Measurements from ENCODE around the gene C16orf78.
"Not testable (repeated sequence)": the region's sequence is repeated elsewhere in the genome, so short reads cannot be mapped to it uniquely, and the experiment has no call there.

The C16orf78 gene

DNA sequence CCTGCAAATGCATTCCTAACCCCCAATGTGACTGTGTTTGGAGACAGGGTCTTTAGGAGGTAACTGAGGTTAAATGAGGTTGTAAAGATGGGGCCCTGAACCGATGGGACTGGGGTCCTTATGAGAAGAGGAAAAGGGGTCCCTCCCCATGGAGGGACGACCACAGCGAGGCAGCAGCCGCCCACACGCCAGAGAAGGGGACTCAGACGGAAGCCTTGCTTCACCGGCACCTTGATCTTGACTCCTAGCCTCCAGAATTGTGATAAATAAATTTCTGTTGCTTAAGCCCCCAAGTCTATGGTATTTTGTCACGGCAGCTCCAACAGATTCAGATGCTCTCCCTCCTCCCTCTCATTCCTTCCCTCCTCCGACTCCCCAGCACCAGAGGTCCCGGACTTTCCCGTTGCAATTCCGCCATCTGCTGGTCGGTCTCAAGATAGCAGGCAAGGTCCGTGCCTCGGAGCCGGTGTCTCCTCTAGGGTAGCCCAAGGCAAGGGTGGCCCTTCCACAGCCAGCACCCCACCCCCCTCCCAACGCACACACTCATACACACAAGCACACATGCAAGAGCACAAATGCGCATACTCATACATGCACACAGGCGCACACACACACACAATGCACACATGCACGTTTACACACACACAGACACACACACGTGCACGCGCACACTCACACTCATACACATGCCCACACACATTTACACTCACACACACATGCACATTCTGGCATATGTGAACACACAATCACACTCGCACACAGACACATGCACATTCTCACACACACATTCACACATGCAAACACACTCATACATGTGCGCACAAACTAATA, 23.1 kb upstream of the C16orf78 start:
- DNase-seq = peak; percentile 34

DNA sequence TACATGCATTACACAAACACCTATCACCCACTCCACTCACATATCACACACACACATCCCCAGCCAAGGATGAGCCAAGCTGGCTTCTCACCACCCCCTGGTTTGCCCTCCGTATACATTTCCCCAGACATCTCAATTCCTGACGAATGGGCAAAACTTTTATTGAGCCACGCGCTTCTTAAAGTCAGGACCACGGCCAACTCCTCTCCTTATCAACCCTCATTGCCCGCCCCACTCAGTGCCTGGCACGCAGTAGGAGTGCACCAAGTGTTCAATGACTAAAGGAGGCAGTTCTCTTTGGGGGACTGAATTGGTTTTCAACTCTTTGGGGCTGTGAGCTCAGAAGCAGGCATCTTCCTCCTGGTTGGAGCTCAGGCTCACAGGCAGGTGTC, 22.5 kb upstream of the C16orf78 start:
- DNase-seq = no peak

DNA sequence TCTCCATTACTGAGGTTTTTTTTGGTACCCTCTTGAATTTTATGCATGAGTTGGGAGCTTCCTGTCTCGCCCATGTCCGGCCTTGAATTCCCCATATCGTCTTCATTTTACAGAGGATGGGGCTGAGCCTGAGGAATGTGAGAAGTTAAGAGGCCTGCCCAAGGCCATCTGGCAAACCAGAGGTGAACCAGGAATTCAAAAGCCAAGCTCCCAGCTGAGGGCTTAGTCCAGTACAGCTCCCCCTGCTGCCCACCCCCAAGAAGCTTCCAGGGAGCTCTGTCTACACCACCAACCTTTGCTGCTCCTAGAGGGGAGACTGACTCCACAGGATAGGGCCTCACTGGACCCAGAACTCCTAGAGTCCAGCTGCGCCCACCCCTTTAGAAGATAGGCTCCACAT, 20.7 kb upstream of the C16orf78 start:
- no peak for DNase-seq

DNA sequence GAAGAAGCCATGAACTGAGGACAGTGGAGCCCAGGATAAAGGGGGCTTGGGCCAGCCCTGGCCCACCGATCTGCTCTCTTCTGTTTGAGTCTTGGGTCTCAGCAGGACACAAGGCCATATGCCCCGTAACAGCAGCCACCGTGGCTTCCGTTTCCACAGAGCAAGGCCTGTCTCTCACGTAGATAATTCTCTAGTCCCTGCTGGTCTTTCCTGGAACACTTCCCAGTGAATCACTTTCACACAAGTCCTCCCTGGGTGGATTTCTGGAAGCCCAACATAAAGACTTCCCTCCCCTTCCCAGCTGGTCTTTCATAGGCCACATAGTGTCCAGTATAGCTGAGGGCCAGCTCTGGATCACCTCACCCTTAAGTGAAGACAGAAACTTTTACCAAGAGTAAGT, 19.9 kb upstream of the C16orf78 start:
- DNase-seq = no peak

DNA sequence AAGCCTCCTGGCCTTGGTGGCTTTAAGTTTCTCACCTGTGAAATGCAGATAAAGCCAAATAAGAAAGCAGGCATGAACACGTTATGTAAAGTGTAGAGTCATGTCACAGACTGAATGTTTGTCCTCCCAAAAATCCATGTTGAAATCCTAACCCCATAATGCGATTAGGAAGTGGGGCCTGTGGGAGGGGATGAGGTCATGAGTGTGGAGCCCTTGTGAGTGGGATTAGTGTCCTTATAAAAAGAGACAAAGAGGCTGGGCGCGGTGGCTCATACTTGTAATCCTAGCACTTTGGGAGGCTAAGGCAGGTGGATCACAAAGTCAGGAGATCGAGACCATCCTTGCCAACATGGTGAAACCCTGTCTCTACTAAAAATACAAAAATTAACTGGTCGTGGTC, 19.5 kb upstream of the C16orf78 start:
- DNase-seq = no peak

DNA sequence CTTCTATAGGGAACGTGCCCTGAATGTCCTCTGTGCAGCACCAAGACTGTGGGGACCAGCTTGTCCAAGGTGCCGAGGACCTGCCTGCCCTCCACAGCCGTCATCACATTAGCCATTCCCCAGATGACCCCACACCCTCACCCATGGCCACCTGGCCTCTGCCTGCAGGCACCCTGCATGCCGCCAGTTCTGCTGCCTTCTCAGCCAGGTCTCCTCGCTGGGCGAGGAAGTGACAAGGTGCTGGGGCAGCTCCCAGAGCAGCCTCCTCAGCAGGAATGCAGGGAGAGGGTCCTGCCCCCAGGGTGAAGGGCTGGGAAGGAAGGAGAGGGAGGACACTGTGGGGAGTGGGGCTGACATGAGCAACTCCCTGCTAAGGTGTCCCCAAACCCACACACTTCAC, 18.6 kb upstream of the C16orf78 start:
- DNase-seq = no peak

DNA sequence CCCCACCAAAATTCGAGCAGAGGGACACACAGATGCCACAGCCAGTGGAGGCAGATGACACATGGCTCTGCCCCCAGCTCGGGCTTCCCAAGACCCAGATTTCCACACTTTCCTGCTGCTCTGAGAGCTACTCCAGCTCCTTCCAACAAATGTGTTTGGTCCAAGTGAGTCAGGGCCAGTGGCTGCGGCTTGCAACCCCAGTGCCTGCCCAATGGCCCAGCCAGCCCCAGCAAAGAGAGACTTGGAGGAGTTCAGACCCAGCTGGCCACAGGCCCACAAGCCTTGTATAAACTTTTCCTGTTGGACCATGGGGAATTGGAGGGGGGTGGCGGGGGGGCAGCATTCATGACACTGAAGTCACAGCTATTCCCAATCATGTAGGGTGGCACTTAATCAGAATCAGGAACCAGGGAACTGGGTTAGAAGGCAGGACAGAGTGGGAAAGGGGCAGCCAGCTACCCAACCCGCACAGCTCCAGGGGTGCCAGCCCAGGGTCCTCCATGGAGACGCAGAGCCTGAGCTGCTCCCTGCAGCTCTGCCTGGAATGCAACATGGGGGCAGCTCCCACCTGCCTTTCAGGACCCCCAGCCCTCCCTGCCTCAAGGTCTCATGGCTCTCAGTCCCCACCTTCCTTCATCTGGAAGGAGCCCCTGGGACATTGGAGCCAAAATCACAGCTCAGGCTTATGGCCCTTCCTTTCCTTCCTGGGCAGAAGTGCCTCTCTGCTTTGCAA, 17.5 kb upstream of the C16orf78 start:
- DNase-seq = no peak

DNA sequence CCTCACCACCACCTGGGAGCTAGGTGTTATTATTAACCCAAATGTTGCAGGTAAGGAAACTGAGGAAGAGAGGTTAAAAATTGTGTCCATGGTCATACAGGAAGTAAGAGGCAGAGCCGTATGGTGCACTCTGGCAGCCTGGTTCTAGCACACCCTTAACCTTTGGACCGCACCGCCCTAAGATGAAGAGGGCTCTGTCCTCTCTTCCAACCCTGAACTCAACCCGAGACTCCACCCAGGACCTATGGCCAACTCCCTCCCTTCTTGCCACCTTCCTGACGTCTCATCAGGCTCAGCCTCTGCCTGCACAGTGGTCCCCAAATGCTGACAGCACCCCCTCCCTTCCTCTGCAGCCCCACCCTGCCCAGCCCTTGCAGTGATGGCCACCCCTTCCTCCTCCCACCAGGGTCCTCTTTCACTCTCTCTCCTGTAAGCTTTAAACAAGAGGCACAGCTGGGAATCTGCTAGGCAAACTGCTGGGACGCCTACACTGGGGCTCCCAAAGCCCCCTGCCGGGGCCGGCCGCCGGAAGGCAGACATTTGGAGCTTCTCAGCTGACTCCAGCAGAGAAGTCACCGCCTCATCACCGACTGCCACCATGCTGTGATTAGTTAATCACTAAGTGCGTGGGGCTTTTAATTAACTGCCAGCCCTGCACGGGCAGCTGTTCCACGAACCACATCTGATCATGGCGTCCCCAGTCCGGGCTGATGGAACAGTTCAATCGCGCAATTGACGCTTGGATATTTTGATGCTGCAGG, 16.7 kb upstream of the C16orf78 start:
- DNase-seq = no peak

DNA sequence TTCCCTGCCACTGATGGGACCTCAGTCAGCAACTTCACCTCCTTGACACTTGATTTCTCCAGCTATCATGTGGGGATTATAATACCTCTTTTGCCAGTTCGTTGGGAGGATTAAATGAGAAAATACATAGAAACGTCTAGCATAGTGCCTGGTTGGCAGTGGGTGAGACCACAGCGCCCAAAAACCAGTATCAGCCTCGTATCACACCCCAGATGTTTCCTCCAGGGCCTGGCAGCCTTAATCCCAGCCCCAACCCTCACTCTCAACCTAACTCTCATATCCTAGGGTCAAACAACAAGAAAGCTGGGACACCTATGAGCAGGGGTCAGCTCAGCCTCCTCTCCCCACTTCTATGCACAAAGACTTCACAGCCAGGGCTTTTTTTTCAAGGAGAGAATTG, 14.0 kb upstream of the C16orf78 start:
- no peak for DNase-seq

DNA sequence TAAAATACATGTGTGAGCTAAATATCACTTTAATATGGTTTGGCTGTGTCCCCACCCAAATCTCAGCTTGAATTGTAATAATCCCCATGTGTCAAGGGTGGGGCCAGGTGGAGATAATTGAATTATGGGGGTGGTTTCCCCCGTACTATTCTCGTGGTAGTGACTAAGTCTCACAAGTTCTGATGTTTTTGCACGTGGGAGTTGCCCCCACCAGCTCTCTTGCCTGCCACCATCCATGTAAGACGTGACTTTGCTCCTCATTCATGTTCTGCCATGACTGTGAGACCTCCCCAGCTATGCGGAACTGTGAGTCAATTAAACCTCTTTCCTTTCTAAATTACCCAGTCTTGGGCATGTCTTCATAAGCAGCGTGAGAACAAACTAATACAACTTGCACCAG, 11.9 kb upstream of the C16orf78 start:
- not testable (repeated sequence) for DNase-seq

DNA sequence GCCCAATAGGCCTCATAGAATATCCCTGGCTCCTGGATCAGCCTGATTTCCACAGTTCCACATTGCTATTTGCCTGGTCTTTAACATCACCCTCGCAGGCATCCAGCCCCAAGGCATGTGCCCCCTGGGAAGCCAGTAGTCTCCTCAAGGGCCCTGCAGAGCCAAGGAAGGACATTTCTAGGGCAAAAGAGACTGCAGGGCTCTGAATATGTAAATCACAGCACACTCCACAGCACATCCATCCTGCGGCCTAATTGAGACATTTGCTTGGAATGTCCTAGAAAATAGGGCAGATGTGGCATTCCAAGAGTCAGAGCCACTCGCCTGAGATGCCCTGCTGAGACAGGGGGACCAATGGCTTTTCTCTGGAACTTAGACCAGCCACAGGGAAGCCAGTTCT, 11.4 kb upstream of the C16orf78 start:
- DNase-seq = no peak

DNA sequence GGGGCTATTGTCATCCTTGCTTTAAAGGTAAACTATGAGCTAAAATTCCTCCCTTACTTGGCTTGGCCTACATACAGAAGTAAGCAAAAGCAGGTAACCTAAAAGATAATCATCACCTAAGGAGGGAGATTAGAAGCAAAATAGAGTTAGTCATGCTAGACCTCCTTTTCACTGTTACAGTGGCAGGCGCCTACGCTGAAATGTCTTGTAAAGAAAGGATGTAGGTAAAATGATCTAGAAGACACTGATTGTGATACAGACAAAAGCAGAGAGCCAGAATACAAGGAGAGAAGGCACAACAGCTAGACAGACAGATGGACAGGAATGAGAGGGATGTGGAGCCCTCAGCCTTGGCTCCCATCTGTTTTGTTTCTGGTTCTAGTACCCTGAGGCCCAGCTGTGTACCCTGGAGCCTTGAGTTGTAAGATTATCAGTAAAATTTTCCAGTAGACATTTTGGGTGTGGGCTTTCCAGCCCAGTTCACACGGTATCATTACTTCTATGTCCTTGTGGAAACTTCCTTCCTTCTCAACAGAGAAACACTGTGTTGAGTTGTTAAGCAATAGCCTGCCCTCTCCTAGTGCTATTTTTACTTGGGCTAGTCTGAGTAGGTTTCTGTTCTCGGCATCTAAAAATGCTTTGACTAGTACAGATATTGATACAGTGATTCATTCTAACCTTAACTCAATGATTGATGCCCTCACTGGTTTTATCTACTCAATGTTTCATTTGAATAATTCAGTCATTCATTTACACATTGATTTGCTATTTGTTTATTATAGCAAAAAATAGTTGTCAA, 7.7 kb upstream of the C16orf78 start:
- no peak for DNase-seq

DNA sequence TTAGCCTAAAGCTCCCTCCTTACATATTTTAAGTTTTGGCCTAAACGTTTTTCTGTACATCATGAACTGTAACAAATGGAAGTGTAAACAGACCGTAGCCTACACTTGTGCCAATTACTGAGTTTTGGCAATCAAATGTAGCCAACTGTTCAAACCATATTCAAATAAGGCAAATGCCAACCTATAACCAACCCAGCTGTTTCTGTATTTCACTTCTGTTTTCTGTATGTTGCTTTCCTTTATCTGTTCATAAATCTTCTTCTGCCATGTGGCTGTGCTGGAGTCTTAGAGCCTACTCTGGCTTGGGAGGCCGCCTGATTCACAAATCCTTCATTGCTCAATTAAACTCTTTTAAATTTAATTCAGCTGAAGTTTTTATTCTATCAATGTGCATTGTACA, 6.9 kb upstream of the C16orf78 start:
- DNase-seq = no peak

DNA sequence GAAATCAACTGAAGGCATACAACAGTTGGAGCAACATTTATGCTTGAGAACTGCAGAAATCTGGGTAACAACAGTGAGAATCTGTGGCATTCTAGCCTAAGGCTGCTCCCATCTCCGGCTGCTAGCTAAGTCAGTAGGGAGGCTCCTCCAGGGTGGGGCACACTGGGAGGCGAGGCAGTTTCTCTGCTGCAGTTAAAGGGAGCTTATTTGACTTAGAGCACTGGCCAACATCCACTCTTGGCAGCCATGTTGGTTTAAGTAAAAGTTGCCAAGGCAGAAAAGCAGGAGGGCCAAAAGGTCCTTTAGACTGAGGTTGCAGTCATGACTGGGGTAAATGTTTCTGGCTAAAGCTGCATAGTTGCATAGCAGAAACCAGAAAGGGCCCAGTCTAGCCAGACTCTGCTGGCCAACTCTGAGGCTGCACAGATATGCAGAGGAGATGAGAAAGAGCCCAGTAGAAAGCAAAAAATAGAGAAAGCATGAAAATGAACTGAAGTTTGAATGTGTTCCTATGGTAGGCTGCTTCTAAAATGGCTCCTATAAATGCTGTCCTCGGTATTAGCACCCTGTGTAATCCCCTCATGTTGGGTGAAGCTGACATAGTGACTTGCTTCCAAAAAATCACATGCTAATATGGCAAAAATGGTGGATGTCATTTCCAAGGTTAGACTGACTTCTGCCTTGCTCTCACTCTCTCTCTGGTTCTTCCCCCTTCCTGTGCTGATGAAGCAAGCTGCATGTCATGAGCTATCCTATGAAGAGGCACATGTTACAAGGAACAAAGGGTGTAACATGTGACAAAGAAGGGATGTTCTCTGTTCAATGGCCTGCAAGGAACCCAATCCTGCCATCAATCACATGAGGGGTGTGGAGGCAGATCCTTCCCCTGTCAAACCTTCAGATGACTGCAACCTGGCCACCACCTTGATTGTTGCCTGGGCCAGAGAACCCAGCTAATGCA, 3.7 kb upstream of the C16orf78 start:
- no peak for DNase-seq

DNA sequence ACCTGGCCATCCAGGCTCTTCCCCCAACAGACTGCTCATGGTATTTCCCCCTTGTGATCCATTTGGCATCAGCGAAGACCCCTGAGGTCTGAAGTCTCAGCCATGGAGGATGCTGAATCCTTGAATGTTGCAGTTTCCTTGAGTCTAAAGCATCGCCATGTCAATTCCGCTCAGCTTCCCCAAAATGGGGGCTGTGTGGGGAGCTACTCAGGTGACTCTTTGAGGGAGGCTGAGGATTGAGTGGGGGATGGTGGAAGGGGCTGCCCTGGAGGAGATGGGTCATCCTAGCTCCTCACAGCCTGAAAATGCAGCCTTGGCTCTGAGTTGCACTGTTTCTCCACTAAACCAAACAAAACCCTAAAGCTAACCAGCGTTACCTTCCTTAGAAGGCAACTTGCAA, 2.6 kb downstream of the C16orf78 start:
- no peak for DNase-seq

DNA sequence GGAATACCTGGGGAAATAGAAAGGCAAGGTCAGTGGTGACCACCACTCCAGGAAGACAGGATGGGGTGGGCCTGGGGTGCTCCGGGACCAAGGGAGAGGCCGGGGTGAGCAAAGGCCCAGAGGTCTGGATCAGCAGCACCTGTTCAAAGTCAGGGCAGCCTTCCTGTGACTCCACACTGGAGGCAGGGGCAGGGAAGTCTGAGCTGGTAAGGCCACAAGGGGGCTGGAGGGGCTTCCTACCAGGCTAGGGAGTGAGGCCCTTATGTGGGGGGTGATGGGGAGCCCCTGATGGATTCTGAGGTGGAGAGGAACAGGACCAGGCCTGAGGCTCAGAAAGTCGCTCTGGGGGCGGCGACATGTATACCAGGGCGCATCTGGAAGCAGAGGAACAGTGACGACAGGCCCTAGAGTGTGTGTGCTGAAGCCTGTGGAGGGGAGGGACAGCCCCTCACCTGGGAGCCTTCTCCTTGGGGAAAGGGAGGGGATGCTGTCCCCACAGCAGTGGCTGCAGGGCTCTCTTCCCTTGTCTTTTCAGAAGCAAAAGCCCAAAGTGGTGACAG, 3.7 kb downstream of the C16orf78 start:
- no peak for DNase-seq

DNA sequence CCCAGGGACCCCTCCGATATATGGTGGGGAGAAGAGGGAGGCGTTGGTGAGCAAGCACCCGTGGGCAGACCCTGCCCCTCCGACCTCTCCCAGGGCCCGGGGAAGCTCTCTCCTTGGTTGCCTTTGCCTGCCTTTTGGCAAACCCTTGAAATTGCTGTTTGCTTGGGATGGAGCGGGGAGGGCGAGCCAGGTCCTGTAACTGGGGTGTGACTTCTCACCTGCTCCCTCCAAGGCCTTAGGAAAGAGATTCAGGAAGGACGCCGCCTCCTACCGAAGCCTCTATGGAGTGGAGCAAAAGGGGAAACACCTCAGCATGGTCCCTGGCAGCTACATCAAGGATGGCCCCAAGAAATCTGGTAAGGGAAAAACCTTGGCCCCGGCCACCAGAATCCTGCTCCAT, 4.6 kb downstream of the C16orf78 start:
- no peak for DNase-seq

DNA sequence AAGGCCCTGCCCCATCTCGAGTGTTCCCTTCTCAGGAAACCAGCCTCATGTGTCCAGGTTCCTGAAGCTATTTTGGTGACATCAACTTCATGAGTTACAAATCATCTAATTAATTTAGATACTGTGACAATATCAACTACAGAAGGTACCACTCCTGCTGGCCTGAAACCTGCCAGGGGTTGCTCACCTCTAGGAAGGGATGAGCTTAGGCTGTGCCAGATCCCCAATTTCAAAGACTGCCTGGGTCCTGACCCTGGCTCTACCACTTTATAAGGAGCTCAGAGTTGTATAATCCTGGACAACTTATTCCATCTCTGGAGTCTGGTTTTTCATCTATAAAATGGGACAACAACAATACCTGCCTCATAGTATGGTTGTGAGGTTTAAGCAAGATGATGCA, 5.2 kb downstream of the C16orf78 start:
- DNase-seq = no peak

DNA sequence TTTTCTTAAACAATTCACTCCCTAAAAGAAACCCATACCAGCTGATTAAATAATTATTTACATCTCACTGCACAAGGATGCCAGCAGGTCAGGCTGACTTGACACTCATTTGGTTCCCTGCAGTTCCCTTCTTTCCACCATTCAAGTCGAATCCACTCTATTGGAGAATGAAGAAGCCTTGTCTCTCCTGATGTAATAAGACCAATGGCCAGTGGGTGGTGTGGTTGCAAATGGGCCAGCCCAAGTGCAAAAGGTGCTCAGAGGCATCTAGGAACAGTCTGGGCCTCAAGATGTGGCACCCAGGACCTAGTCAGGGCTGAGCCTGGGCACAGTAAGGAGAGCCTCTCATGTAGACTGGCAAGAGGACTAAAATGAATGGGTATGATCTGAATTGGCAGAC, 9.3 kb downstream of the C16orf78 start:
- no peak for DNase-seq

DNA sequence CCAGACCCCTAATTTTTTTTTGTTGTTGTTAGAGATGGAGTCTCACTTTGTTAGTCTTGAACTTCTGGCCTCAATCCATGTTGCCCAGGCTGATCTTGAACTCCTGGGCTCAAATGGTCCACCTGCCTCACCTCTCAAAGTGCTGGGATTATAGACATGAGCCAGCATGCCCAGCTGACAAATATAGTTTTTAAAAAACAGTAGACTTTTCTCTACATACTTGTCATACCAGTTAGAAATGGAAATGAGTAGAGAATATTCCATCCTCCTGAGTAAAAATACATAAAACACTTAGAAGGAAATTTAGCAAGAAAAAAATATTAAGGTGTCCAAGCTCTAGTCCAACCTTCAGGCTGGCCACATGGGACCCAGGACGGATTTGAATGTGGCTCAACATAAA, 21.4 kb downstream of the C16orf78 start:
- DNase-seq = no peak

DNA sequence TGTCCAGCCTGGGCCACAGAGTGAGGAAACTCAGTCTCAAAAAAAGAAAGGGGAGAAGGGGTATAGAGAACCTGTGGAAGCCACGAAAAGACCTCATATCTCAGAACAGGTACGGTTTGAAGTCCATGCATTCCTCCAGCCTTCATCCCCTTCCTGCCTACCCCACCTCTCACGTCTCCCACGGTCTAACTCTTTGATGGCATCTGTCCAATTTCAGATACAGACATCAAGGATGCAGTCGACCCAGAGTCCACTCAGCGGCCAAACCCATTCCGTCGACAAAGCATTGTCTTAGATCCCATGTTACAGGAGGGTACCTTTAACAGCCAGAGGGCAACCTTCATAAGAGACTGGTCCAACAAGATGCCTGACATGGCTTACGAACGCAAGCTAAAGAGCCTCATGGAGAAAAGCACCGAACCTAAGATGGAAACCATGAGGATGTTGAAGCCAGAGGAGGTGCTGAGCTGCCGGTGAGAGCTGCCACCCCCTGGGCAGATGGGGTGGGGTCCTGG, 22.7 kb downstream of the C16orf78 start:
- DNase-seq = no peak

Data from CD4-positive, alpha-beta T cell treated with Interleukin-6 for 4 hours (primary cell).